GM18505 (cell line): ENCODE measurements around the gene LRRC7.

Source experiments
- ATAC-seq: cut with Tn5 transposase; IDR thresholded peaks from one replicate; pipeline ENCODE4 v1.9.1; 2021; ENCODE audit not compliant: unreplicated experiment
- POLR2A ChIP-seq: IDR thresholded peaks from 4 replicates; pipeline ENCODE4 v1.6.1; 2011; ENCODE audit warnings: borderline replicate concordance; ENCODE audit not compliant: insufficient read depth, insufficient read length; ENCODE audit errors: extremely low read depth

Gene LRRC7

DNA sequence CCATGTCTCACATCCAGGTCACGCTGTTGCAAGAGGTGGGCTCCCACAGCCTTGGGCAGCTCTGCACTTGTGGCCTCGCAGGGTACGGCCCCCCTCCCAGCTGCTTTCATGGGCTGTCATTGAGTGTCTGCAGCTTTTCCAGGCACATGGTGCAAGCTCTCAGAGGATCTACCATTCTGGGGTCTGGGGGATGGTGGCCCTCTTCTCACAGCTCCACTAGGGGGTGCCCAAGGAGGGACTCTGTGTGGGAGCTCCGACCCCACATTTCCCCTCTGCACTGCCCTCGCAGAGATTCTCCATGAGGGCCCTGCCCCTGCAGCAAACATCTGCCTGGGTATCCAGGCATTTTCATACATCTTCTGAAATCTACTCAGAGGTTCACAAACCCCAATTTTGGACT, 219.4 kb downstream of the LRRC7 start:
- TF ChIP-seq POLR2A: no peak
- ATAC-seq: no peak

DNA sequence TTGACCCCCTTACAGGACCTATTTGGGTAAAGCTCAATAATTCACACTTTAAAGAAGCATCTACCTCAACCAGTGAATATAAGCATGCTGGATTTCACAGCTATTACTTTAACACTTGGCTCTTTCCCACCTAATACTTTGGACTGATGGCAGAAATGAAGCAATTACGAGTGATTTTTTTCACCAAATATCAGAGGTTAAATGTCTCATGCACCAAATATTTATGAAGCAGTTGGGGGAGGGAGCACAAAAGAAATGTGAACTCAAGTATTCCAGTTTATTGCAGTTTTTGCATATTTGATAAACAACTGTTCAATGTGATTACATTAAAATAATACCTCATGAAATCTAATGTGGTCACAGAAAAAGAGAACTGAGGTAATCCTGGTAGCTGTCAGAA, 223.6 kb downstream of the LRRC7 start:
- ATAC-seq: no peak
- no peak for TF ChIP-seq POLR2A

DNA sequence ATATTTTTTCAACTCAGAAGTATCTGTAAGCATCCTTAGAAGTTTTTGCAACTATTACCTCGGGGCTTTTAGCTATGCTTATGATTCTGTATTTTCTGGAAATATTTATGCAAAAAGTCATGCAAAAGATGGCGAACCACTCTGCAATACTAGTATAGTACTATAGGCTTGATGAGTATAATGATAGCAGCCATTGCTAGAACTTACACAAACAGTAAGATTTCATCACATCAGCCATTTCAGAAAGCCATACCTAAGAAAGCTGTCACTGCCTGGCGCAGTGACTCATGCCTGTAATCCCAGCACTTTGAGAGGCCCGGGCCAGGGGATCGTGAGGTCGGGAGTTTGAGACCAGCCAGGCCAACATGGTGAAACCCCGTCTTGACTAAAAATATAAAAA, 227.1 kb downstream of the LRRC7 start:
- no peak for ATAC-seq
- TF ChIP-seq POLR2A: no peak

DNA sequence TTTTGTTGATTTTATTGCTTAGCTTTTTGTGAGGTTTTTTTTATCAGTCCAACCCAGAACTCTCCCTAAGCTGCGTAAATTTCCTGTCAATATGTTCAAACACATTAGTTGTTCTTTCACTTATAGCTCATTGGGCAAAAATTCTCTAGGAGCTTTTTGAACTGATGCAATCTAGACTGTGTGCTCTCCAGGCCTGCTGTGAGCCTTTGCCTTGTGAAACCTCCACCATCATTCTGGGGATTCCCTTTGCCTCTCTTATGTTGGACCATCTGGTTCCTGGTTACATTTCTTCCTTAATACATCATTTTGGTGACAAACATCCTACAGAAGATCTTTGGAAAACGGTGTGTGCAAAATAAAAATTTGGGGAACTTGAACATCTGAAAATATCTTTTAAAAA, 247.2 kb downstream of the LRRC7 start:
- ATAC-seq: no peak
- no peak for TF ChIP-seq POLR2A

DNA sequence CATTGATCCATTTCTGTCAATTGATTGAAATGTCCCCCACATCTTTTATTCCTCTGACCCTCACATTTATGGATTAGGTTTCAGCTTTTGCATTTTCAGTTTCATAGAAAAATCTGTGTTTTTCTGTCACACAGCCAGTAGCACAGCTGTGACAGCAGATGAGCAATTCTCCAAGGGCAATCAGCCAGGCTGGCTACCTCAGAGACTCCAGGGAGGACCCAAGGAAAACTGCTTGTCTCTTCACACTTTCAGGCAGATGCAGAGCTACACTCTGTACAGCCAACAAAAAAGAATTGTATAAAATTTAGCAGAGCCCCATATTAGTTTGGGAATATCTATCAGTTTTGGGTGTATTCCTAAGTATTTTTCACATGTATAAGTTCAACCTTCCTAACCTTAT, 257.2 kb downstream of the LRRC7 start:
- ATAC-seq: no peak
- no peak for TF ChIP-seq POLR2A

- no peak for TF ChIP-seq POLR2A
- ATAC-seq: no peak
These were observed 260.0 kb downstream of the LRRC7 start for GRCh38 chr1:69827732-69828131.

DNA sequence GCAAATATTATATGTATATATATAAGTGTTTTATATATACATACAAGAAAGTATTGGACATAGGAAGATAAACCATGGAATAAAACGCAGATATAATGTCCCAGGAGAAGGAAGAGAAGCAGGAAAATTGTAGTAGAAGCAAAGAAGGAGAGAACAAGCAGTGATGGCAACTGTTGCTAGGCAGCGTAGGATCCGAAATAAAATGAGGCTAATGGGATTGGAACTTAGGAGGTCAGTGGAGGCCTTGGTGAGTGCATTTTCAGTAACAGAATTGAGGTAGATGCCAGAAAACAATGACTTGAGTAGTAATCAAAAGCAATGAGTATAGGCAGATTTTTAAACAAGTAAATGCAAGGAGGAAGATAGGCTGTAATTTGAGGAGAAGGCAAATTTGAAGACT, 265.8 kb downstream of the LRRC7 start:
- TF ChIP-seq POLR2A: no peak

DNA sequence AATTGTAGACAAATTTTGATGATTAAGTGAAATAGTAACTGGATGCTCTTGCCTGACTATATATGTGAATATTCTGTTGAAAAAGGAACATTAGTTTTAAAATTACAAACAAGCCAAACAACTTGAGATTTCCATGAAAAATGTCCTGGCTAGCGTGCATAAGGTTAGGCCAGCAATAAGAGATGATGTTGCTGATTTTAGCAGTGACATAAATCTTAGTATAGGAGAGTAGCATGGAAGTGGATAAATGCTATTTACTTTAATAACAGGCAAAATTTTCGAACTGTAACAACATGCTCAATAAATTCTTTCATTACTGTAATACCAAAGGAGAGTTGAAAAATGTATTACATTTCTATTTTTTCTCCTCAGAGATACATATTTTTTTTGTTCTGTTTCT, 266.6 kb downstream of the LRRC7 start:
- ATAC-seq: no peak
- no peak for TF ChIP-seq POLR2A

More for the DNA sequence above, 265.8 kb downstream of the LRRC7 start:
- ATAC-seq: no peak

DNA sequence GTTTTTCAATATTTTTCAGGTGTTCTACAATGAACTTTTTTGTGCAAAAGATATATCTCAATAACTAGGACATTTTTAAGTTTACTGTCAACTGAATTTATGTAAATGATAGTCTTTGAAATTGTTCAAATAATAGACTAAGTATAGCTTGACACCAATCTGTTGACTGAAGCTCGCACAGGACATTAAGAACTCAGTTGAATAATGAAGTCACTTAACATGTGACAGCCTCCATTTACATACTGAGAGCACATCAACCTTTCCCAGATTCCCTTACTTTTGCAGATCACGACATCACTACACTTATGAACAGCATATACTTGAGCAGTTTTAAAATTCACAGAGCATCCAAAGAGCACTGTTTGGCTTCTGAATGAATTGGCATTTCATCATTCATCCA, 268.2 kb downstream of the LRRC7 start:
- ATAC-seq: no peak
- TF ChIP-seq POLR2A: no peak

DNA sequence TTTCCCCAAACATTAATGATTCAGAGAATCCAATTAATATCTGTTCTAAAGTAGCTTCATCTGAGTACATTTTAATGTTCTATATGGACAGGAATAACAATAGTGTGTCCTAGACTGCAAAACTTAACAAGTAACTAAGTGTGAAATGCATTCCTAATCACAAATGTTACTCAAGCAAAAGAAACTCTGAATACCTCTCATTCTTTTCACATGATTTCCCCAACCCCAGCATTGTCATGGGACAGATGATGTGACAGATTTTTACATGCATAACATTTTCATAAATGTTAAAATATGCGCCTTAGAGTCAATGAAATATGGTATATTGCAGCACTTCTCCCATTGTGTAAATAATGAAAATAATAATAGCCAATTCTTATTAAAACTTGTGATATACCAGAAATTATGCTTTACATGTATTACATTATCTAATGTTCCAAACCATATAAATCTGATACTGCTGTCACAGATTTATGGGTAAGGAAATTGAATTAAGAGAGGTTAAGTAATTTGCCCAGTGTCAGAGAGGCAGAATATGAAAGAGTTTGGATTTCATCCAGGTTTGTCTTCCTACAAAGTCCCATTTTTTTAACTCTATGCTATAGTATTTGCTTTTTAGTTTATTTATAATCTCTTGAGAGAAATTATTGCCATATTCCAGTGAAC, 269.4 kb downstream of the LRRC7 start:
- no peak for TF ChIP-seq POLR2A
- ATAC-seq: no peak

DNA sequence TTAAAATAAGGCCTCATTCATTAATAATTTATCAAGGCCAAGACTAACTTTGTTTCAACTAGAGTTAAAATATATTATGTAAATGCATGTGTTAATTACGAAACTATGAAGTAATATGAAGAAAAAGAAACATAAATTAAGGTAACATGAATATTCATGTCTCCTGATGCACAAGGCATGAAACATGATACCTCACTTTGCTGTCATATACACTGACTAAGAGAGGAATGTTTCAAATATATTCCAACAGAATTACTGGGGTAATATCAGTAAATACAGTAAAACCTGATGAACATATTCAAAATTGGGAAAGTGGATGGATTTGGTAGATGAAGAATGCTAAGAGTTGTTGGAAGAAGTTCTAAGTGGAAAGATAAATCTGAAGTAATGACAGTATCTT, 274.6 kb downstream of the LRRC7 start:
- TF ChIP-seq POLR2A: no peak
- ATAC-seq: no peak

- no peak for ATAC-seq
- no peak for TF ChIP-seq POLR2A
These were observed 277.9 kb downstream of the LRRC7 start for GRCh38 chr1:69845655-69846054.

DNA sequence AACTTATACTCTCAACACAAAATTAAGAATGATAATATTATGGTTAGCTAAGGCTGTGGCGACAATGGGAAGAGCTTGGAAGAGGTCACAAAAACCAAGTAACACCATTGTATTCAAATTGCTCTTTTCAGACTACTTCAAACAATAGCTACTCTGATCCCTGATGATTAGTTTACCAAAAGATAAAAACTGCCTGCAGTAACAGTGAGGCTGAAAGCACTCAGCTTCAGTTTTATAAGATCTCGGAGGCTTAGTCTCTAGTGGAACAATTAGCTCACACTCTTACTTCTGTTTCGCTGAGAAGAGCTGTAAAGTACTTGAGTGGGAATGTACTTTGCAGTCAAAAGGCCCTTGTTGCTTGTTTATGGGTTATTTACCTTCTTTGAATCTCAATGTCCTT, 278.5 kb downstream of the LRRC7 start:
- no peak for TF ChIP-seq POLR2A
- no peak for ATAC-seq

- ATAC-seq: no peak
- TF ChIP-seq POLR2A: no peak
These were observed 279.9 kb downstream of the LRRC7 start for GRCh38 chr1:69847670-69848069.

- ATAC-seq: no peak
- TF ChIP-seq POLR2A: no peak
These were observed 284.4 kb downstream of the LRRC7 start for GRCh38 chr1:69852151-69852550.

DNA sequence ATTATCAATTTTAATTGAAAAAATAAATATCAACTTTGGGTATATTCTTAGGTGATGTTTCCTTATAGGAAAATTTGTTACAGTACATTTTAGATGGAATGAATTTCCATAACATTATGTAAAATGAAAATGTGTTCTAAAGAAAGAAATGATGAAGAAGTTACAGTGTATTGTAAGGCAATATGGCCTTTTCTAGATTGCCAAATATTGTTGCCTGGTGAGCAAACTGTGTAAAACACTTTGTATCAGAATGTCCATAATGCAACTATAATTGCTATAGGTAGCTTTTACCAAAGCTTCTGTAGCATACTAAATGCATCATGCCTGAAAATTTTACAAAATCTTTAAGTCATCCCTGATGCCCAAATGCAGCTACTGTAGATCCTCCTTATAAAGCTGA, 285.0 kb downstream of the LRRC7 start:
- no peak for ATAC-seq
- TF ChIP-seq POLR2A: no peak

GRCh38 chr1:69858534-69858933, 290.8 kb downstream of the LRRC7 start:
- no peak for TF ChIP-seq POLR2A
- no peak for ATAC-seq
